GM19025 (cell line): ENCODE measurements around the gene UFM1.
"Not testable (repeated sequence)": the region's sequence is repeated elsewhere in the genome, so short reads cannot be mapped to it uniquely, and the experiment has no call there.

Experiments
- ATAC-seq: cut with Tn5 transposase; IDR thresholded peaks from one replicate; pipeline ENCODE4 v1.9.1; 2021; ENCODE audit warnings: mild to moderate bottlenecking, low read depth, moderate library complexity; ENCODE audit not compliant: unreplicated experiment

The UFM1 gene

DNA sequence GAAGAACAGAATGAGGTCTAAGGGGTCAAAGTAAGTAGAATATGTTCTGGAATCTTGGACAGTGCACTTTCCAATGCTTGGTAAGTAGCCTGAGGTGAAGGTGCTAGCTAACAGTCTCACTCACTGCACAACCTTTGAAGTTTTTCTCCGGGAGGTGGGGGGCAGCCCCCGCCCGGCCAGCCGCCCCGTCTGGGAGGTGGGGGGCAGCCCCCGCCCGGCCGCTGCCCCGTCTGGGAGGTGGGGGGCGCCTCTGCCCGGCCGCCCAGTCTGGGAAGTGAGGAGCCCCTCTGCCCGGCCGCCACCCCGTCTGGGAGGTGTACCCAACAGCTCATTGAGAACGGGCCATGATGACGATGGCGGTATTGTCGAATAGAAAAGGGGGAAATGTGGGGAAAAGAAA is 14.1 kb downstream of the UFM1 start:
- ATAC-seq = not testable (repeated sequence)

DNA sequence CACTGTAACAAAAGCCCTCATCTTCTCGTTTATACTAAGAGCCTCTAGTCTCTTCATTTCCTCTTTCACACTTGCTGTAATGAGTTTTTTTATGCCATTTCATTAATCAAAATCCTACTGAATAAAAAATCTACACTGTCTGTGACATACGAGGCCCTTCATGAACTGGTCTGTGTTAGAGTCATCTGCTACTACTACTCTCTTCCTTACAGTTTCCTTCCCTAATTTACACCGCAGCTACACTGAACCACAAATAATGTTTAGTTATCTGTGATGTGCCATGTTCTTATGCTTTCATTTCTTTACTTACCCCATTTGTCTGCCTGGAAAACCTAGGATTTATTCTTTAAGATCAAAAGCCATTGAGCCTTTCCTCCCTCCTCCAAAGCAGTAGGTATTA is 16.0 kb downstream of the UFM1 start:
- no peak for ATAC-seq

- ATAC-seq = no peak
These were observed 17.4 kb downstream of the UFM1 start for GRCh38 chr13:38366954-38367645.

- no peak for ATAC-seq
These were observed 19.4 kb downstream of the UFM1 start for GRCh38 chr13:38369058-38369457.

DNA sequence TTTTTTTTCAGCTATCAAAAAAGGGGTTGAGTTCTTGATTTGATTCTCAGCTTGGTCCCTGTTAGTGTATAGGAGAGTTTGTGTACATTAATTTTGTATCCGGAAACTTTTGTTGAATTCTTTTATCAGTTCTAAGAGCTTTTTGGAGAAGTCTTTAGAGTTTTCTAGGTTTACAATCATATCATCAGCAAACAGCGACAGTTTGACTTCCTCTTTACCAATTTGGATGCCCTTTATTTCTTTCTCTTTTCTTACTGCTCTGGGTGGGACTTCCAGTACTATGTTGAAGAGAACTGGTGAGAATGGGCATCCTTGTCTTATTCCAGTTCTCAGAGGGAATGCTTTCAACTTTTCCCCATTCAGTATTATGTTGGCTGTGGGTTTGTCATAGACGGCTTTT is 20.4 kb downstream of the UFM1 start:
- not testable (repeated sequence) for ATAC-seq

DNA sequence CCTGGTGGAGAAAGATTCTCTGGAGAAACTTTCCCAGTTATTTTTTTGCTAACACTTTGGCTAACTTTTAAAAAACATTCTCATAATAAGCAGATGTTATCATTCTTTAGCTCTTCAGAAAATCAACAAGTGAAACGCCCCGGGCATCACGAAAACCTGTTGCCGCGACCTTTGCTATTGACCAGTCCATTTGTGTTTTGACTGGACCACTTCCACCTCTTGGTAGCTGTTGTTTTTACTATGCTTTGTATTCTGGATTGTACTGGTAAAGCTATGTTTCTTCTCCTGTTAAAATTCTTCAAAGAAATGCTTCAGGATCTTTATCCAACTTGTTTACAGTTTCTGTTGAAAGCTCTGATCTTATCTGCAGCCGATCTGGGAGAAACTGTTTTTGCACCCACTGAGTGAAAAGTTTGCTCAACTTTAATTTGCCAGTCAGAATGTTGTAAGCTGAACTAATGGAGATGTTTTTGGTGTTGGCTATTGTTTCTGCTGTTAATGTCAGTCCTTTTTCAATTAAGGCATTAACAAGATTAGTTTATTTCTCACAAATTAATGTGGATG is 23.3 kb downstream of the UFM1 start:
- no peak for ATAC-seq

DNA sequence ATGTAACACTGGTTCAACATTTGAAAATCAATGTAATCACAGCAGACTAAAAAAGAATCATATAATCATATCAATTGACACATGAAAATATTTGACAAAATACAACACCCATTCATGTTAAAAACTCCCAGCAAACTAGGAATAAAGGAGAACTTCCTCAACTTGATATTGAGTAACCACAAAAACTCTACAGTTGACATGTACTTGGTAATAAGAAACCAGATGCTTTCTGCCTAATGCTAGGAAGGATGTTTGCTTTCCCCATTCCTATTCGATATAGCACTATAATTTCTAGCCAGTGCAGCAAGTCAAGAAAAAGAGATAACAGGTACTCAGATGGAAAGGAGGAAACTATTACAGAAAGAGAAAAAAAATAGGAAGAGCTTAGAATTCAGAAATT is 26.9 kb downstream of the UFM1 start:
- no peak for ATAC-seq

DNA sequence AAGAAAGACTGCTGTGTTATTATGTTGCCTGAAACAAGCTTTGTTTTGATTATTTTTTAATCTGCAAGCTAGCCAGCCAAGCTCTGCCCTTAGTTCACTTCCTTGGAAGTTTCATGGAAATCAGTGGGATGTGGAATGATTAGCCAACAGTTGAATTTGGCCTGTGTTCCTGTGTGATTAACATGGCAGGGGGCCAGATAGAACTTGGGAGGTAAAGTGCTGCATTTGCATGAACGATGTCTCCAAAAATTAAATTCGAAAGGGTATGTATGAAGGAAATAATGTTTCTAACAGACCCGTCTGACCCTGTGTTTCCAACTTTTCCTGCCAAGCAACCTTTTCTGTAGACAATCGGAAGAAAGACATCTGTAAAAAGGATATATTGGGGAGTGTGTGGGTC is 32.2 kb downstream of the UFM1 start:
- ATAC-seq = no peak

- ATAC-seq = no peak
These were observed 33.3 kb downstream of the UFM1 start for GRCh38 chr13:38382946-38383345.

DNA sequence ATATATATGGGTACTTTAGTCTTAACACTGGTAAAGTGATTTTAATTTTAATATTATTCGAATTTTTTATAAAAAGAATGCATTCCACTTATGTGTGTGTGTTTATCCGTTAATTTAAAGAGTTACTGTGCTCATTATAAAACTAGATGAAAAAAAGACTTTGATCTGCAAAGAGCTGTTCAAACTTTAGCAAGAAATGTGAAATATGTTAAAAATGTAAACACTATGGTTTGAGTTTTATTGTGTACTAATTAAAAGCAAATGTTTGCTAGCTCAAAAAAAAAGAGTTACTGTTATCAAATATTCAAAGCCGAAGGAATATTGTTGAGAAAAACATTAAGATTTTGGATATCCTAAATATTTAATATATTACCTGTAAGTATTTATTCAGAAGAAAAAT is 34.5 kb downstream of the UFM1 start:
- ATAC-seq = no peak

- ATAC-seq = no peak
These were observed 35.7 kb downstream of the UFM1 start for GRCh38 chr13:38385153-38385891.

DNA sequence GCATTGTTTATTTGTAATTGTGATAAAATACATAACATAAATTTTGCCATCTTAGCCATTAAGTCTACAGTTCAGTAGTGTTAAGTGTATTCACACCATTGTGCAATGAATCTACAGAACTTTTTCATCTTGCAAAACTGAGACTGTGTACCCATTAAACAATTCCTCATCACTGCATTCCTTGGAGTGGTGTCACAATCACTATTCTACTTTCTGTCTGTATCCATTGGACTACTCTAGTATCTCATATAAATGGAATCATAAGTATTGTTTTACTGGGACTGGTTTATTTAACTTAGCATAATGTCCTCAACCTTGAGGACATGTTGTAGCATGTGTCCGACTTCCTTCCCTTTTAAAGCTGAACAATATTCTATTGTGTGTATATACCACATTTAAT is 36.8 kb downstream of the UFM1 start:
- ATAC-seq = no peak

DNA sequence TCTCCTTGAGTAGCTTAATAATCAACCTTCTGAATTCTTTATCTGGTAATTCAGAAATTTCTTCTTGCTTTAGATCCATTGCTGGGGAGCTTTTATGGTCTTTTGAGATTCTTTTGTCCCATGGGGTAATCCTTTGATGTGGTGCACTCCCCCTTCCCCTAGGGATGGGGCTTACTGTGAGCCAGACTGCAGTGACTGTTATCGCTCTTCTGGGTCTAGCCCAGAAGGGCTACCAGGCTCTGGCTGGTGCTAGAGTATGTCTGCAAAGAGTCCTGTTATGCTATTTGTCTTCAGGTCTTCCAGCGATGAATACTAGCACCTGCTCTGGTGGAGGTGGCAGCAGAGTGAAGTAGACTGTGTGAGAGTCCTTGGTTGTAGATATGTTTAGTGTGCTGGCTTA is 41.7 kb downstream of the UFM1 start:
- no peak for ATAC-seq

- ATAC-seq = no peak
These were observed 45.3 kb downstream of the UFM1 start for GRCh38 chr13:38394777-38395496.

- ATAC-seq = no peak
These were observed 45.8 kb downstream of the UFM1 start for GRCh38 chr13:38395497-38395788.

- ATAC-seq = no peak
These were observed 49.3 kb downstream of the UFM1 start for GRCh38 chr13:38398711-38399493.

DNA sequence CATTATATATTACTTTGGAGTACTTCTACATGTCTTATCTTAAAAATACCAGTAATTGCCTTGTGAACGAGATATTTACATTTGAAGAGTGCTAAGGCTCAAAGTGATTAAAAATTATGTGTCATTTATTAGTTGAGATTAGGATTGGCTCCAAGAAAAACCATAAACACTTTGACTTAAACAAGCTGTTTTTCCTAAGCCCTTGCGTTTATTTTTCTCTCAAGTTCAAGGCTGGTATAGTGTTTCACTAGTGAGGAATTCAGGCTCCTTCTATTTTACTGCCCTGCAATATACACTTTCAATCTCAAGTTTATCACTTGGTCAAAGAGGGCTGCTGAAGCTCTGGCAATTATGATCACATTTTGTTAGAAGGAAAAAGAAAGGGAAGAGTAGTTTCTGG is 49.9 kb downstream of the UFM1 start:
- ATAC-seq = no peak

- ATAC-seq = no peak
These were observed 51.6 kb downstream of the UFM1 start for GRCh38 chr13:38401276-38401675.

DNA sequence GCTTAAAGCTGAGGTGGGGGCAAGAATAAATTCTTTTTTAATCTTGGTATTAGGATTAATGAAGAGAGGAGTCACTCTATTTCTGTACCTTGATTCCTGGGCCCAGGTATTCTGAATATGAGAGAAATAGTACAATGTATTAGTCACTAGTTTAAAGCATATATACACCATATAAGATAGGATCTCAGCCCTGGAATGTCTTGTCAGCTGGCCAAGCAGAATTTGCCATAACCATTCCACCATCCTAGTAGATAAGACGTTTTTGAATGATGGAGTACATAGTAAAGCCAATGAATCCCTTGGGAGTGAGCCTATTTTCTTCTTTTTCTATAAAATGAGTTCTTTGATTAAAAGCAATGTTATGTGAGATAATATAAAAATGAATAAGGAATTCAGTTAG is 55.6 kb downstream of the UFM1 start:
- ATAC-seq = no peak

DNA sequence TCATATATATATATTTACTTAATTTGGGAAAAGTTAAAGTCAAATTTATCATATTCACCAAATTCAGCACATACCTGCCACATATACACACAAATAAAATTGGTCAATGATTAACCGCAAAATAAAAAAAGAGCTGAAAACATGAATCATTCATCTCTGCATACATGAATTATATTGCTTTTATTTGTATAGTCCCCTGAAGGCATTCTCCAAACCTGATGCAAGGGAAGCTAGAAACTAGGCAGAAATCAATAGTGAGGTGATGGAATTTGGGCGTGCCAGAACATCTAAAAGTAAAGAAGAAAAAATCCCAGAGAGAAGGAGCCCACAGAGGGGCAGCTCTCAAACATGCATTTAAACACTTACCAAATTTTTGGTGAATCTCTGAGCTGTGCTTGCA is 60.1 kb downstream of the UFM1 start:
- no peak for ATAC-seq

DNA sequence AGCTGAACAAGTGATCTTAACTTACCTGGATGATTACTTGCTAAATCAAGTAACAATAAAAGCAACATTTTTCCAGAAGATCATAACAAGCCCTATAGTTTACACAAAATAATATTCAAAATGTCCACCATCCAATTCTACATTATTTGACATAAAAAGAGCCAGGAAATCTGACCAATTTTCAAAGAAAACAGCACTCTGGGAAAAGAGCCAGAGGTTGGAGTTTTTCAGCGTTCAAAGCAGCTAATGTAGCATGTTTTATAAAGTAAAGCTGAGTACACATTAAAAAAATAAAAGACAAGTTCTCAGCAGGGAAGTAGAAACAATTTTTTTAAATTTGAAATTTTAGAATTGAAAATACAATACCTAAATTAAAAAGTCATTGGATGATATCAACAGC is 62.6 kb downstream of the UFM1 start:
- no peak for ATAC-seq
